GM19193 (cell line): ENCODE measurements around the gene ARHGAP29.

Experiments
- POLR2A ChIP-seq: IDR thresholded peaks from 4 replicates; pipeline ENCODE4 v1.6.1; 2011; ENCODE audit not compliant: insufficient read depth, insufficient read length; ENCODE audit errors: extremely low read depth

Gene ARHGAP29

DNA sequence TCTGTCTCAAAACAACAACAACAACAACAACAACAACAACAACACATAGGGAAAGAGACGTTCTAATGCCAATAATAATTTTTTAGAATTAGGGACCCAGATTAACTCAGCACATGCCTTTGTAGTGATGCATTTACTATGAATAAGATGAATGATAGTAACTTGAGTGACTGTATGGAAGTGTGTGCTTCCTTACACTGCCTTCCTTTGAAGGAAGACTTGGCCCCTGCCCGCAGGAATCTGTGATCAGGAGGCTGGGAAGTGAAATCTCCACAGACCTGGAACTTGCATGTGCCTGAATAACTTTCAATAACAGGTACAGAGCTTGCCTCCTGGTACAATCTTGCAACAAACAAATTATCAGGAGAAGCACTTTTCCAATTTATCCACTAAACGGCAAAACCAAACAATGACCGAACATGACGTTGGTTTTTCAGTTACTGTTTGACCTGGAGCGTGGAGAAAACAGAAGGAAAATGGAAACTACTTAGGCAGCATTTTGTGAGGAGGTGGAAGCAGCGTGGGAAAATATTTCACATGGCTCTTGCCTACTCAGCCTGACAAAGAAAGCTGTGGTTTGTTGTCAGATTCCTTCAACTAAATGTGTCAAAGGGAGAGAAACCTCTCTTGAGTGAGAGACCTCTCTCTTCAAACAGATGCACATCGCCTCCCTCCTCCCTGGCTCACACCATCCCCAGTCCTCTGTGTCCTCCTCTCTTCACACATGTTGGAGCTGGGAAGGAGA, 106.4 kb downstream of the ARHGAP29 start:
- no peak for TF ChIP-seq POLR2A

DNA sequence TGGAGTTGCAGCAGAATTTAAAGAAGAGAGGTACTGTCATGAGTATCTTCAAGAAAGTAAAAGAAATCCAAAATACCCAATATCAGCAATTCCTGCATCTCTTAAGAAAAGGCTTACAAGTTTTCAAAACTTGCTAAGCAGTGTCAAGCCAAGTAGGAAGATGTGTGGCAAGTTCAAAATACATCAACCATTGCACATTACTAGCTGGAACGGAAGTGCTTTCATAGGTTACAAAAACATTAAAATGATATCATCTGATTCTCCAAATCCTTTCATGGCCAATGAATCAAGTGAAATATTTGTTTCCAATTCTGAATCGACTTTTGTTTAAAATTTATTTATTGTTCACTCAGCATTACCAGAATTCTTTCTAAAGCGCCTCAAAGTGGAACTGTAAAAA, 110.7 kb downstream of the ARHGAP29 start:
- no peak for TF ChIP-seq POLR2A

DNA sequence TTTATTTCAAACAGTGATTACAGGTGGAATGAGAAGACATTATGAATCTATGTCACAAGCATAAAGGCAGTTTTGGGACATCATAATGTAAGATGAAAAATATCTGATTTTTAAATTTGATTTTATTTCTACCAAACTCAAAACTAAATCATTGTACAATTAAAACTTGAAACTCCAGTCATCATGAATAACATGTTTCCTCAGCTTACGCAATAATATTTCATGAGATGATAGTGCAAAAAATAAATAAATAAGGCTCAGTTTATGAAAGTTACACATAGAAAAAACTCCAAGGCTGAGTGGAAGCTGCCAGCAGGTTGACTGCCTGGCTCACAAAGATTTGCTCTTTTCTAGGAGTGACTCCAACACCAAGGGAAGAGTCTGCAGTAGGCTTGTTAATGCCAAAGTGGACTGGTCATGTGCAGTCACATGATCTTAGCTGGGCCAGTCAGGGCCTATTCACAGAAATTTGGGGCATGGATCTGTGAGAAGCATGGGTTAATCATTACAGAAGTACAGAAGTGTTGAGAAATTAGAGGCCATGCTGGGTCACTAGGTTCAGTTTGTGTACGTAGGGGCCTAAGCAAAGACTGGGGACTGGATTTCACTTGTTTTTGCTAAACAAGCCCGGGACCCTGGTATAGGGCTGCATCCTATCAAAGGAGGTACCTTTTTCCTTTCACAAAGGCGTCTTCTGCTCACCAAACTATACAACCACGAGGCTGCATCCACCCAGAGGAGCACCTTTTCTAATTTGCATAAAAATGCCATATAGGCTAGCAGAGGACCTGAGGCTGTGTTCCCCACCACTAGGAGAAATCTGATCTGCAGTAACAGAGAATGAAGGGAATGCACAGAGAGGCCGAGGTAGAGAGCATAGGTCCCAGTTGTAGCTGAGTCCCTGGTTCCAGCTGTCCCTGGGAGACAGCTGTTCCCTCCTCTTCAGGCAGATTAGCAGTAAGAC, 111.6 kb downstream of the ARHGAP29 start:
- TF ChIP-seq POLR2A = no peak

DNA sequence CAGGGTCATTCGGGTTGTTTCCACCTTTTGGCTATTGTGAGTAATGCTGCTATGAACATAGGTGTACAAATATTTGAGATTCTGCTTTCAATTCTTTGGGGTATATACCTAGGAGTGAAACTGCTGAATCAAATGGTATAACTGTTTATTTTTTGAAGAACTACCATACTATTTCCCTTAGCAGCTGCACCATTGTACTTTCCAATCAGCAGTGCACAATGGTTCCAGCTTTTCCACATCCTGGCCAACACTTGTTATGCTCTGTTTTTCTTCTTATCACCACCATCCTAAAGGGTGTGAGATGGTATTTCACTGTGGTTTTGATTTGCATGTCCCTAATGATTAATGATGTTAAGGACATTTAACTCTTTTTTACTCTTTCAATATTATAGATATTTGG, 112.8 kb downstream of the ARHGAP29 start:
- no peak for TF ChIP-seq POLR2A

DNA sequence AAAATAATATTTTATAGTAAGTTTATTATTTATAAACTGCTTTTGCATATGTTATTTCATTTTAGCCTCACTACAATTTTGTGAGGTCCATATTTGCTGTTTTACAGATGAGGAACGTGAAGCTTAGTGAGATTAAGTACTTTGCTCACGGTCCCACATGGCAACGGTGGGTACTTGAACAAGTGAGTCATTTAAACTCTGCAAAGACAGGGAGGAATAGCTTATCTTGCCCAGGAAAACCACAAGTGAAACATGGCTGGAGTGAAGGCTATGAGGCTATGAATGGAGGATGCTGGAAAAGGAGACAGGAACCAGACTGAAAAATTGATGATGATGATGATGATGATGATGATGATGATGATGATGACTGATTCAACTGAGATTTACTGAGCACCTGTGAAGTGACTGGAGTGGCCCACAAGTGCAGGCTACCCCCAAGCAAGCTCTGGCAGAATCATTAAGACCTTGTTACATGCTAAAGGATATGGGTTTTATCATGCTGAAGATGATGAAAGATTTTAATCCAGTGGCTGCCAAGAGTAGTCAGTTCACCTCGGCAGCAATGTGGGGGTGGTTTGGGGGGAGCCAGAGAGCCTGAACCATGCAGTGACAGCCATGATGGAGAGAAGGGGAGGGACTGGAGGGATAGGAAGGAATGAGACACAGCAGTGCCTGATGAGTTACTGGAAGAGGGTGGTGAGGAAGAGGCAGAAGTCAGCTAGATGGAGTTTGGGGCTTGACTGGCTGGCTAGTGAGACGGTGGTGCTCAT, 115.0 kb downstream of the ARHGAP29 start:
- TF ChIP-seq POLR2A = no peak
